ENCODE results near the gene BTNL8.

GRCh38 chr5:180918380-180918779 is 19.4 kb downstream of the BTNL8 start:
- TF ChIP-seq, protein P1, sequence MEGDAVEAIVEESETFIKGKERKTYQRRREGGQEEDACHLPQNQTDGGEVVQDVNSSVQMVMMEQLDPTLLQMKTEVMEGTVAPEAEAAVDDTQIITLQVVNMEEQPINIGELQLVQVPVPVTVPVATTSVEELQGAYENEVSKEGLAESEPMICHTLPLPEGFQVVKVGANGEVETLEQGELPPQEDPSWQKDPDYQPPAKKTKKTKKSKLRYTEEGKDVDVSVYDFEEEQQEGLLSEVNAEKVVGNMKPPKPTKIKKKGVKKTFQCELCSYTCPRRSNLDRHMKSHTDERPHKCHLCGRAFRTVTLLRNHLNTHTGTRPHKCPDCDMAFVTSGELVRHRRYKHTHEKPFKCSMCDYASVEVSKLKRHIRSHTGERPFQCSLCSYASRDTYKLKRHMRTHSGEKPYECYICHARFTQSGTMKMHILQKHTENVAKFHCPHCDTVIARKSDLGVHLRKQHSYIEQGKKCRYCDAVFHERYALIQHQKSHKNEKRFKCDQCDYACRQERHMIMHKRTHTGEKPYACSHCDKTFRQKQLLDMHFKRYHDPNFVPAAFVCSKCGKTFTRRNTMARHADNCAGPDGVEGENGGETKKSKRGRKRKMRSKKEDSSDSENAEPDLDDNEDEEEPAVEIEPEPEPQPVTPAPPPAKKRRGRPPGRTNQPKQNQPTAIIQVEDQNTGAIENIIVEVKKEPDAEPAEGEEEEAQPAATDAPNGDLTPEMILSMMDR (IDR thresholded peaks at IDR 0.05; ENCODE audit: insufficient read depth, low read length, poor library complexity, severe bottlenecking) = no peak
- no peak for TF ChIP-seq EZH2phosphoT487 (conservative IDR thresholded peaks at IDR 0.05; ENCODE audit: low read length)
